Fibroblast of lung (primary cell): Measurements from ENCODE around the gene TBL1X.

Source experiments
- CTCF ChIP-seq, 2 donors: IDR thresholded peaks in 1 of 2; conservative IDR thresholded peaks in 1 of 2; 1 replicate in 1 of 2; 2 replicates in 1 of 2; pipeline ENCODE4 v1.5.1; 2011 to 2012; ENCODE audit warnings: low read length in 2 of 2, control low read depth in 1 of 2, inconsistent platforms in 1 of 2, low read depth in 1 of 2, mild to moderate bottlenecking in 1 of 2
- EZH2 ChIP-seq: IDR thresholded peaks from 2 replicates; pipeline ENCODE4 v1.5.1; 2012; ENCODE audit warnings: low read length, control low read depth, mild to moderate bottlenecking; ENCODE audit errors: missing control alignments

- TF ChIP-seq EZH2 (no peak), CTCF (conservative IDR thresholded peaks at IDR 0.05 in 1 of 2, IDR thresholded peaks at IDR 0.05 in 1 of 2; ENCODE audit: low read depth in 1 of 2, low read length in 2 of 2) (no peak)
These were observed 223.0 kb downstream of the TBL1X start for GRCh38 chrX:9687899-9688298.
